ENCODE measurements around the gene TST. TPM values are rescaled to one million over a fixed set of nuclear protein-coding genes. Genes with fewer than 3 reads are reported as not detected.

TST gene
- total RNA-seq (10 to 100 TPM; 18.4 to 46.9 (median 33.1) TPM), polyA plus RNA-seq (10 to 100 TPM; 18.6 to 35.6 (median 24.1) TPM)
- long read RNA-seq, donor 1, transcript TST-201 (3 exons, 1,211 nt) = major isoform, 18 of 30 reads
- long read RNA-seq, donor 1, transcript TST-202 (2 exons, 1,797 nt) = minor isoform, 11 of 30 reads
- long read RNA-seq, donor 1, partial matches to known transcripts = 1 of 30 reads
- long read RNA-seq, donor 1, other reads (novel, unspliced or antisense) = 0 of 30 reads
- long read RNA-seq, donor 2, transcript TST-201 (3 exons, 1,211 nt) = major isoform, 14 of 31 reads
- long read RNA-seq, donor 2, transcript TST-202 (2 exons, 1,797 nt) = minor isoform, 12 of 31 reads
- long read RNA-seq, donor 2, partial matches to known transcripts = 2 of 31 reads
- long read RNA-seq, donor 2, other reads (novel, unspliced or antisense) = 3 of 31 reads

- 0 to 1% (median 1%) methylated on average over 50 to 107 of the region's 107 CpGs for WGBS, 3 donors
- TF ChIP-seq CTCF (IDR thresholded peaks at IDR 0.05) = peak; percentile 52
- DNase-seq (peak; percentile 84 to 91), ATAC-seq (peak; percentile 87 to 91 (median 88))
- Histone ChIP-seq H3K27ac (peak within 1 kb of the TSS; percentile 86), H3K9me3 (no peaks in the 10 kb centered on the region), H3K4me3 (peak within 1 kb of the TSS; percentile 92), H3K4me1 (peaks cover 46% of the 10 kb centered on the region), H3K27me3 (ENCODE audit: insufficient read depth in 3 of 3, low read length in 2 of 3) (no peaks in the 10 kb centered on the region), H3K36me3 (ENCODE audit: insufficient read depth in 1 of 2, low read depth in 1 of 2) (peaks cover 0 to 11% of the 10 kb centered on the region in 2 donors)
- intact Hi-C loops (cut with DNase I) = loop anchor here in 1 of 2 donors (10.0 kb wide), 1 partner anchor 475 kb away; no protein-coding TSS in a partner anchor
These were observed at the start of gene TST, which contains the start of gene MPST for GRCh38 chr22:37019309-37020191. TSS of gene TST (minus strand) at chr22:37019447. CDS start at chr22:37018732, 715 bp downstream. TSS of gene MPST (plus strand) at chr22:37019742. CDS start at chr22:37019837, 95 bp downstream.

- intact Hi-C loops (cut with DNase I) = no loop called here
- DNase-seq (no peak), ATAC-seq (no peak)
- Histone ChIP-seq H3K27me3 (ENCODE audit: insufficient read depth in 3 of 3, low read length in 2 of 3) (peaks cover 0 to 50% (median 11%) of the 10 kb centered on the region in 3 donors), H3K4me3 (no peak overlapping the region), H3K36me3 (ENCODE audit: insufficient read depth in 1 of 2, low read depth in 1 of 2) (no peaks in the 10 kb centered on the region), H3K9me3 (no peaks in the 10 kb centered on the region), H3K27ac (no peak overlapping the region), H3K4me1 (no peaks in the 10 kb centered on the region)
- WGBS, 3 donors = 0 to 5% (median 3%) methylated on average over 17 to 36 of the region's 36 CpGs
- TF ChIP-seq CTCF (IDR thresholded peaks at IDR 0.05) = no peak
These were observed 49.6 kb upstream of the TST start for GRCh38 chr22:37068859-37069258.

- Histone ChIP-seq H3K27ac (no peak overlapping the region), H3K9me3 (no peaks in the 10 kb centered on the region), H3K4me3 (no peak overlapping the region), H3K27me3 (ENCODE audit: insufficient read depth in 3 of 3, low read length in 2 of 3) (peaks cover 0 to 48% (median 10%) of the 10 kb centered on the region in 3 donors), H3K36me3 (ENCODE audit: insufficient read depth in 1 of 2, low read depth in 1 of 2) (no peaks in the 10 kb centered on the region), H3K4me1 (no peaks in the 10 kb centered on the region)
- WGBS, 3 donors = 70 to 78% (median 72%) methylated on average over 10 of the region's 10 CpGs
- intact Hi-C loops (cut with DNase I) = no loop called here
- ATAC-seq = no peak
- DNase-seq = no peak
- no peak for TF ChIP-seq CTCF (IDR thresholded peaks at IDR 0.05)
These were observed 48.2 kb upstream of the TST start for GRCh38 chr22:37067428-37067827.

- intact Hi-C loops (cut with DNase I) = no loop called here
- 74 to 86% (median 79%) methylated on average over 9 of the region's 9 CpGs for WGBS, 3 donors
- no peaks in the 10 kb centered on the region for H3K9me3 ChIP-seq
- no peak for DNase-seq
- H3K27ac ChIP-seq = no peak overlapping the region
- H3K4me3 ChIP-seq = no peak overlapping the region
- H3K27me3 ChIP-seq (ENCODE audit: insufficient read depth in 3 of 3, low read length in 2 of 3) = peaks cover 0 to 52% (median 10%) of the 10 kb centered on the region in 3 donors
- no peak for ATAC-seq
- no peak for TF ChIP-seq CTCF (IDR thresholded peaks at IDR 0.05)
- H3K36me3 ChIP-seq (ENCODE audit: insufficient read depth in 1 of 2, low read depth in 1 of 2) = no peaks in the 10 kb centered on the region
- no peaks in the 10 kb centered on the region for H3K4me1 ChIP-seq
These were observed 46.7 kb upstream of the TST start for GRCh38 chr22:37065961-37066360.

Data from psoas muscle (tissue), 8 donors.